GM18870 (cell line): ENCODE measurements around the gene RANGAP1.
A peak's percentile ranks its signal among the peaks of the same experiment; 100 is the strongest.
"Not testable (repeated sequence)": the region's sequence is repeated elsewhere in the genome, so short reads cannot be mapped to it uniquely, and the experiment has no call there.

Source experiments
- ATAC-seq: cut with Tn5 transposase; IDR thresholded peaks from one replicate; pipeline ENCODE4 v1.9.1; 2021; ENCODE audit warnings: moderate library complexity; ENCODE audit not compliant: unreplicated experiment

RANGAP1 gene

GRCh38 chr22:41301085-41302020 lies 15.4 kb upstream of the RANGAP1 start, which contains the start of gene ZC3H7B:
Gene ZC3H7B (plus strand): TSS chr22:41301525. CDS start chr22:41320661, 19,136 bp downstream.
- ATAC-seq: peak; percentile 73

DNA sequence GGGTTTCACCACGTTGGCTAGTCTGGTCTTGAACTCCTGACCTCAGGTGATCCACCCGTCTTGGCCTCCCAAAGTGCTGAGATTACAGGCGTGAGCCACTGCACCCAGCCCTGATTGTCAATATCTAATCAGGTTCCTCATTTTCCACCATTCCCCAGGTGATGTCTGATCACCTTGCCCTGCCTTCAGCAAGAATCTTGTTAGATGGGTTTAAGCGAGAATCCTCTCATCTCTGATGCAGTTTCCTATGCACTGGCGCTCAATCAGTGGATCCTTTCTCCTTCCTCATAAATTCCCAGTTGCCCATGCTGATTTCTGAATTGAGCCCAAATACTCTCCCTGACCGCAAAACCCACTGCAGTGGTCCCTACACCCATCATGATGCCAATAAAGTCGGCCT lies 14.7 kb upstream of the RANGAP1 start:
- no peak for ATAC-seq

- no peak for ATAC-seq
These were observed 11.1 kb upstream of the RANGAP1 start for GRCh38 chr22:41296826-41297667.

DNA sequence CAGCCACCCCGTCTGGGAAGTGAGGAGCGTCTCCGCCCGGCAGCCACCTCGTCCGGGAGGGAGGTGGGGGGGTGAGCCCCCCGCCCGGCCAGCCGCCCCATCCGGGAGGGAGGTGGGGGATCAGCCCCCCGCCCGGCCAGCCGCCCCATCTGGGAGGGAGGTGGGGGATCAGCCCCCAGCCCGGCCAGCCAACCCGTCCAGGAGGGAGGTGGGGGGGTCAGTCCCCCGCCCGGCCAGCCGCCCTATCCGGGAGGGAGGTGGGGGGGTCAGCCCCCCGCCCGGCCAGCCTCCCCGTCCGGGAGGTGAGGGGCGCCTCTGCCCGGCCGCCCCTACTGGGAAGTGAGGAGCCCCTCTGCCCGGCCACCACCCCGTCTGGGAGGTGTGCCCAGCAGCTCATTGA lies 8.8 kb upstream of the RANGAP1 start:
- not testable (repeated sequence) for ATAC-seq

DNA sequence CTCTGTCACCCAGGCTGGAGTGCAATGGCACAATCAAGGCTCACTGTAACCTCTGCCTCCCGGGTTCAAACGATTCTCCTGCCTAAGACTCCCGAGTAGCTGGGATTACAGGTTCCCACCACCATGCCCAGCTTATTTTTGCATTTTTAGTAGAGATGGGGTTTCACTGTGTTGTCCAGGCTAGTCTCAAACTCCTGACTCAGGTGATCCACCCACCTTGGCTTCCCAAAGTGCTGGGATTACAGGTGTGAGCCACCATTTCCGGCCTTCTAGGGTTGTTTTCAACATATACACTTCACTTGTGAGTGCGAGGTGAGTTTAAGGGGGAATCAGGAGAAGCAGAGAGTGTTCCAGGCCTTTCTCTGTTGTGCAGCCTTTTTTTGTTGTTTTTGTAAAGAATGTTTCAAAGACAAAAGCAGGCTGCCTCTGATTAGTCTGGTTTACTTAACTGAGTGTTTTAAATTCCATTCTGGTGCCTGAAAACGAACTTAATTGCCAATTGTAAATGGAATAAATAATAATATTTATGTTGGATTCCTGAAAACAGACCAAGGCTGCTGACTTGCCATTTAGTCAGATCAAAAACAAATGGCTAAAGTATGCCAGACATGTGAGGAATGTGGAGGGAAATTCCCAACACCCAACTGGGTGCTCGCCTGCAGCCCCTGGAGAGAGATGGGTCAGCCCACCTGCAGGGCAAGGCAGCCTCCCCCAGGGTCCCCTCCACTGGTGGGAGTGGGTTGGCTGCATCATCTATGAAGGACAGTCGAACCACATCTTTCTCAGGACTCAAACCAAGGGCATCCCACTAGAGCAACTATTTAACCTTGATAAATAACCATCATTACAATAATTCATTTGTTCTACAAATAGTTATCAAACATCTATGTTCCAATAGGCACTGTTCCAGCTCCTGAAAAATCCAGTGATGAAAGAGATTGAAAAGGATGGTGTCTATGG lies 4.6 kb upstream of the RANGAP1 start:
- no peak for ATAC-seq

GRCh38 chr22:41289671-41290070 lies 3.7 kb upstream of the RANGAP1 start:
- ATAC-seq: no peak

DNA sequence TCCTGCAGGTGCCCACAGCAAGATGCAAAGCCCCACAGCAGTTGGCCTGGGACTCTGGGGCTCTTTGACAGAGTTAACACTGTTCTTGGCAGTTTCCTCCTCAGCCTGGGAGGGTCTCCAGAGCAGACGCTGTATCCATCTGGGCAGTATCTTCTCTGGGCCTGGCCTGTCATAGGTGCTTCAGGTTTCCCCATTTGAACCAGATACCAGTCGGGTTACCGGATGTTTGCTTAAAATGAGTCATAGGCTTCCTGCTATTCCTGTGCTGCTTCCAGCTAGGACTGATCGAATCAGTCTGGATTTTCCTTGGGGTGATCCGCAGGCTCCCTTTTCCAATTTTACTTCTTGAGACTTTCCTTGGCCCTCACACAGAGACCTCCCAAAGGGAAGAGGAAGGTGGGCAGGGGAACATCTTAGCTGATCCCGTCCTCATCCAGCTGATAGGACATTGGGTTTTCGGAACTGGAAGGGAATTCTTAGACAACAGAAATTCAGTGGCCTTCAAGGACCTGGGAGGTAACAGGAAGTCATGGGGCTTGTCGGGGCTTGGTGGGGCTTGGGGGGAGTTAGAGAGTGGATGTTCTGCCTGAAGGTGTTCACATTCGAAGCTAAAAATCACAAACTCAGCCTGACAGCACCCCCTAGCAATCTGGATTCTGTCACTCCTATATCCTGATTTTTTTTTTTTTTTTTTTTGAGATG lies 2.4 kb upstream of the RANGAP1 start:
- no peak for ATAC-seq

- ATAC-seq: peak; percentile 21
These were observed 678 bp upstream of the RANGAP1 start for GRCh38 chr22:41286639-41287091.

- no peak for ATAC-seq
These were observed 557 bp downstream of the RANGAP1 start for GRCh38 chr22:41285441-41285819.

DNA sequence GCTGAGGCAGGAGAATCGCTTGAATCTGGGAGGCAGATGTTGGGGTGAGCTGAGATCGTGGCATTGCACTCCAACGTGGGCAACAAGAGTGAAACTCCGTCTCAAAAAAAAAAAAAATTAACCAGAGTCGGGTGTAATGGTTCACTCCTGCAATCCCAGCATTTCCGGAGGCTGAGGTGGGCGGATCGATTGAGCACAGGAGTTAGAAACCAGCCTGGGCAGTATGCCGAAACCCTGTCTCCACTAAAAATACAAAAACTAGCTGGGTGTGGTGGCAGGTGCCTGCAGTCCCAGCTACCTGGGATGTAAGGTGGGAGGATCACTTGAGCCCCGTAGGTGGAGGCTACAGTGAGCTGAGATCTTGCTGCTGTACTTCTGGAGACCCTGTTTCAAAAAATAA lies 1.5 kb downstream of the RANGAP1 start:
- ATAC-seq: no peak

DNA sequence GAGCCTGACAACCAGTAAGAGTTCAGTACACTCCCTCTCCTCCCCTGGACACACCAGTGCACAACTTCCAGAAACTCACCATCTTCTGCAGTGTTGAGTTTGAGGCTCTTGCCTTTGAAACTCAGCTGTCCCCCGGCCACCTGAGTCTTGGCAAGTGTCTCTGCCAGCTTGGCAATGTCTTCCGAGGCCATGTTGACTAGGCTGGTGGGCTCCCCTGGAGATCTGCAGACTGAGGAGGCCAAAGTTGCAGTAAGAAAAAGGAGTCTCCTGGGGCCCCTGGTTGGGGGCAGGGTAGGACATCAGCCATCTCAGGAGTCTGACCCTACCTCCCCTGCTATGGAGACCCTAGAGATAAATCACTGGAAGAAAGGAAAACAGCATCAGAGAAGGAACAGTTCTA lies 5.1 kb downstream of the RANGAP1 start:
- no peak for ATAC-seq

DNA sequence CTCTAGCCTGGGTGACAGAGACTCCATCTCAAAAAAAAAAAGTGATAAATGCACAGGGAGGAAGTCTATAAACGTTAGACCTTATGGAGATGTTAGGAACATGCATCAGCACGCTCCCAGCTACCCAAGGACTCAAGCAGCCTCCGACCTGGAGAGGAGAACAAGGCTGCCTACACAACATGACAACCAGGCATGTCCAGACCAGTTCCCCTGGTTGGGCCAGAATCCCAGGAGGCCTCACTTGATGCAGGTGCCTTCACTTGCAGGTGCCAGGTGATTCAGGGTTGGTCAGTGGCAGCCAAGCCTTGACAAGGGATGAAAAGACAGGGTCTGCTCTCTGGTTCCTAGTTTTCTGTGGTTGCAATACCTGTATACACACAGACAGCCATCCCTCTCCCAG lies 5.9 kb downstream of the RANGAP1 start:
- no peak for ATAC-seq

DNA sequence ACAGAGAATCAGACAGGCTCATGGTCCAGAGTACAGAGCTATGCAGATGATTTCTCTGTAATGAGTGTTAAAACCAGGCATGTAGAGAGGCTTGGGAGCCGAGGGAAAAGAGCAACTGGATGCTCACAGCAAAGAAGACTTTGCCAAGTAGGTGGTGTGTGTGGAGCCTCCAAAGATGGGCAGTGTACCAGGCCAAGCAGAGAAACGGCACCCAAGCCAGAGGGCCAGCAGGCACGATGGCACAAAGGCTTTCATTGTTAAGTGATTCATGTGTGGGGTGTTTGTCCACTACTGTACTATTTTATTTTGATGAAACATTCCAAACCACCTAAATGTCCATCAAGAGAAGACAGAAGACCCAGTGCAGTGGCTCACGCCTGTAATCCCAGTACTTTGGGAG lies 11.1 kb downstream of the RANGAP1 start:
- ATAC-seq: no peak

GRCh38 chr22:41273128-41273527 lies 12.9 kb downstream of the RANGAP1 start:
- no peak for ATAC-seq

- no peak for ATAC-seq
These were observed 14.2 kb downstream of the RANGAP1 start for GRCh38 chr22:41271787-41272186.

DNA sequence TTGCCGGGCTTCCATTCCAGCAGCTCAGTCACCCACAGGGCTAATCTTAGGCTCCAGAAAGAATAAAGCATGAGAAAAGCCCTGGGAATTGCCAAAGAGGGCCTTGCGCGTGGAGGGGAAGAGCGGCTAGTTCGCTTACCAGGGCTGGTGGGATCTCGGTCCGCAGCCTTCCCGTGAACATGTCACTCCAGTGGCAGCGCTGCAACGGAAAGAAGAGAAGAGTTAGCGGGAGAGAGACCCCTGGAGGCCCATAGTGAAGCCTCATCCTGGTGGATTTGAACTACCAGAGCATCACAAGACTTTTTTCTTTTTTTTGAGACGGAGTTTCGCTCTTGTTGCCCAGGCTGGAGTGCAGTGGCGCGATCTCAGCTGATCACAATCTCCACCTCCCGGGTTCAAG lies 18.0 kb downstream of the RANGAP1 start:
- no peak for ATAC-seq

DNA sequence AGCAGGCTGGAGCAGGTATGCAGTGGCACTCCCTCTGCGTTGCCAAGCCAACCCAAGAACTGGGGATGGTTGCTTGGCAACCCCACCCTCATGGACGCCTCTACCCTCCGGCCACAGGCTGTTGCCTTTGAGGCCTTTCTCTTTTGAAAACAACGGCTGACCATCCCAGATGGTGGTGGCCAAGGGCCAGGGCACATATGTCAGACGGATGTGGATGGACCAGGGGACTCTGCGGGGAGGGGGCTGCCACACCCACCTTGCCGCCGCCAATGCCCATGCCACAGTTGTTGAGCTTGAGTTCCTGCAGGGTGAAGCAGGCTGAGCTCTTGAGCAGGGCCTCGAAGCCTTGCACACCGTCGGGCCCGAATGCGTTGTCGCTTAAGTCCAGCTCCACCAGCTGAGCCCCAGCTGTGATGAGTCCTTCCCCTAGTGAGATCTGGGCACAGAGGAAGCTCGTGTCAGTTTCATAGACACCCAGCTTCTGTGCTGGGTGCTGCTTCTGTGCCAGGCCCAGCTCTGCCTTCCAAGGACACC lies 21.5 kb downstream of the RANGAP1 start:
- no peak for ATAC-seq

DNA sequence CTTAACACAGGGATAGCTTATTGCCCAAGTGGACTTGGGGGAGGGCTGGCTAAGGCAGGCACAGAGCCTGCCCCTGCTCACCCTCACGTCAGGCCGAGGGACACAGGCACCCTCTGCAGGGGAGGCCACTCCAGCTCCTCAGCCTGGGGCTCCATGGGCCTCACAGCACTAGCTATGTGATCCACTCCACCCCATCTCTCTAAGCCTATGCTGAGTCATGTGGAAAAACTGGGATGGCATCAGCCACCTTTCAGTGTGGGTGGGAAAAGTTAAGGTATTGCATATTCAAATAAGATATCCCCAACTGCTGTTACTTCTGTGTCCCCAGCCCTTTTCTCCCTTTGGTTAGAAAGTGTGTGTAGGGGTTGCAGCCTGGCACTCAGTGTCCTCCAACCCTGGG lies 22.3 kb downstream of the RANGAP1 start:
- ATAC-seq: no peak

GRCh38 chr22:41262250-41262765 lies 23.7 kb downstream of the RANGAP1 start:
- no peak for ATAC-seq
